SH-SY5Y (cell line): ENCODE data around the gene KLHL33.

ENCODE experiments used
- GATA2 ChIP-seq: IDR thresholded peaks from 2 replicates; pipeline ENCODE4 v1.6.1; 2011; ENCODE audit warnings: mild to moderate bottlenecking, low read depth, low read length
- GATA3 ChIP-seq: IDR thresholded peaks from 2 replicates; pipeline ENCODE4 v1.6.1; 2011; ENCODE audit warnings: low read depth, mild to moderate bottlenecking, low read length, moderate library complexity

GRCh38 chr14:20388159-20388558 is 47.8 kb downstream of the KLHL33 start:
- TF ChIP-seq GATA2: no peak
- TF ChIP-seq GATA3: no peak
